CD4-positive, CD25-positive, alpha-beta regulatory T cell (primary cell): ENCODE data around the gene HSBP1L1. TPM values are rescaled to one million over a fixed set of nuclear protein-coding genes. Genes with fewer than 3 reads are reported as not detected.
"Not testable (repeated sequence)": the region's sequence is repeated elsewhere in the genome, so short reads cannot be mapped to it uniquely, and the experiment has no call there.

ENCODE experiments used
- ATAC-seq, 2 donors: fragments of 150-1000 bp; cut with Tn5 transposase; one replicate each; pipeline ENCODE4 v1.10.0; 2021; ENCODE audit warnings: low read depth in 2 of 2, moderate number of reproducible peaks in 2 of 2, moderate library complexity in 1 of 2
- DNase-seq, 3 donors: peaks; one replicate each; pipeline versions ENCODE4 v3.0.0 to v3.0.0-alpha.2; 2012 to 2022; ENCODE audit warnings: mixed read lengths in 1 of 3
- H3K27ac ChIP-seq: one replicate; pipeline ENCODE4 v1.7.0; 2013; ENCODE audit warnings: mild to moderate bottlenecking, low read length; ENCODE audit not compliant: insufficient read depth, poor library complexity, severe bottlenecking
- H3K27me3 ChIP-seq: one replicate; pipeline ENCODE4 v1.7.0; 2013; ENCODE audit warnings: low read length; ENCODE audit not compliant: control insufficient read depth, insufficient read depth
- H3K36me3 ChIP-seq: one replicate; pipeline ENCODE4 v1.7.0; 2013; ENCODE audit warnings: mild to moderate bottlenecking, low read length, moderate library complexity; ENCODE audit not compliant: control insufficient read depth, insufficient read depth
- H3K4me1 ChIP-seq: 2 replicates; pipeline ENCODE4 v1.7.0; 2013; ENCODE audit warnings: mild to moderate bottlenecking, low read length; ENCODE audit not compliant: insufficient read depth, control insufficient read depth, poor library complexity, severe bottlenecking
- H3K4me3 ChIP-seq: one replicate; pipeline ENCODE4 v1.7.0; 2013; ENCODE audit warnings: low read depth, mild to moderate bottlenecking, low read length, moderate library complexity
- H3K9me3 ChIP-seq, 2 experiments: 1 replicate in 1 of 2; 2 replicates in 1 of 2; pipeline ENCODE4 v1.7.0; 2013; ENCODE audit warnings: low read length in 2 of 2, mild to moderate bottlenecking in 1 of 2, moderate library complexity in 1 of 2; ENCODE audit not compliant: control insufficient read depth in 2 of 2
- H3K27ac Mint-ChIP-seq, 3 donors: one replicate each; pipeline ENCODE4 v1.8.0; 2020 to 2022; ENCODE audit warnings: mild to moderate bottlenecking in 3 of 3, mixed read lengths in 3 of 3, moderate library complexity in 2 of 3
- H3K27me3 Mint-ChIP-seq: one replicate; pipeline ENCODE4 v1.8.0; 2022; ENCODE audit warnings: mild to moderate bottlenecking, mixed read lengths
- H3K36me3 Mint-ChIP-seq: one replicate; pipeline ENCODE4 v1.8.0; 2020; ENCODE audit warnings: mixed read lengths
- H3K4me1 Mint-ChIP-seq, 4 donors: one replicate each; pipeline ENCODE4 v1.8.0; 2020 to 2022; ENCODE audit warnings: mixed read lengths in 4 of 4, mild to moderate bottlenecking in 1 of 4
- H3K4me3 Mint-ChIP-seq, 4 donors: one replicate each; pipeline ENCODE4 v1.8.0; 2020 to 2022; ENCODE audit warnings: mild to moderate bottlenecking in 4 of 4, mixed read lengths in 4 of 4, moderate library complexity in 3 of 4
- H3K9me3 Mint-ChIP-seq, 7 donors: one replicate each; pipeline ENCODE4 v1.8.0; 2020 to 2022; ENCODE audit warnings: mixed read lengths in 7 of 7, mild to moderate bottlenecking in 3 of 7, moderate library complexity in 2 of 7
- polyA plus RNA-seq, 4 donors: library from polyadenylated mRNA; unstranded; fragments of 300-500 nt; fragmentation: Illumina TruSeq; gene quantifications; one replicate each; pipeline ENCODE4 v1.2.3, GENCODE V29; 2021
- total RNA-seq: library from RNA; stranded (reverse); gene quantifications from one replicate; pipeline ENCODE4 v1.2.3, GENCODE V29; 2022

Gene HSBP1L1
- total and polyA plus RNA-seq, 5 donors from 2014 or later, result 5.2 to 27.6 (median 10.5) TPM

DNA sequence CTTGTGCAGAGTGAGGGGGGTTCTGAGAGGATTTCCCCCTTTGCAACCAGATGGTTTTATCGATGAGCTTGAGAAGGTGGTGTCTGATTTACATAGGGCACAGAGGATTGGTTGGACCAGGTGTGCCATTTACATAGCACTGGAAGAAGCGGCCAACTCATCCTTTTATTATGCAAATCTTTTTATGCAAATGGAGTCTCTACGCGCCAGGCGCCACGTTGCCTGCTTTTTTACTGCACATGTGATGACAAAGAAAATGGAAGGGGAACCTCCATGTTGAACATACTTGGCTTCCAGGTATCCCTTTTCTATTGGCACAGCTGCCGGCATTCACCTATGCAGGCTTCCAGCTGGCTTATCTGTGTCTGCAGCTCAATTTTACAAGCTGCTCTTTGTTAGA is 42.3 kb downstream of the HSBP1L1 start:
- Histone ChIP-seq H3K27ac (no peak overlapping the region), H3K36me3 (no peaks in the 10 kb centered on the region), H3K9me3 (no peaks in the 10 kb centered on the region), H3K4me1 (no peaks in the 10 kb centered on the region), H3K4me3 (no peak overlapping the region), H3K27me3 (no peaks in the 10 kb centered on the region)
- peaks cover under 1 to 14% (median 3%) of the 10 kb centered on the region in 7 donors for H3K9me3 Mint-ChIP-seq
- no peak overlapping the region for H3K4me3 Mint-ChIP-seq
- H3K27ac Mint-ChIP-seq, result peak overlapping the region in 1 of 3 donors; percentile 71
- H3K27me3 Mint-ChIP-seq, result peaks cover 11% of the 10 kb centered on the region
- H3K36me3 Mint-ChIP-seq, result no peaks in the 10 kb centered on the region
- ATAC-seq (no peak), DNase-seq (no peak)
- H3K4me1 Mint-ChIP-seq, result no peaks in the 10 kb centered on the region

DNA sequence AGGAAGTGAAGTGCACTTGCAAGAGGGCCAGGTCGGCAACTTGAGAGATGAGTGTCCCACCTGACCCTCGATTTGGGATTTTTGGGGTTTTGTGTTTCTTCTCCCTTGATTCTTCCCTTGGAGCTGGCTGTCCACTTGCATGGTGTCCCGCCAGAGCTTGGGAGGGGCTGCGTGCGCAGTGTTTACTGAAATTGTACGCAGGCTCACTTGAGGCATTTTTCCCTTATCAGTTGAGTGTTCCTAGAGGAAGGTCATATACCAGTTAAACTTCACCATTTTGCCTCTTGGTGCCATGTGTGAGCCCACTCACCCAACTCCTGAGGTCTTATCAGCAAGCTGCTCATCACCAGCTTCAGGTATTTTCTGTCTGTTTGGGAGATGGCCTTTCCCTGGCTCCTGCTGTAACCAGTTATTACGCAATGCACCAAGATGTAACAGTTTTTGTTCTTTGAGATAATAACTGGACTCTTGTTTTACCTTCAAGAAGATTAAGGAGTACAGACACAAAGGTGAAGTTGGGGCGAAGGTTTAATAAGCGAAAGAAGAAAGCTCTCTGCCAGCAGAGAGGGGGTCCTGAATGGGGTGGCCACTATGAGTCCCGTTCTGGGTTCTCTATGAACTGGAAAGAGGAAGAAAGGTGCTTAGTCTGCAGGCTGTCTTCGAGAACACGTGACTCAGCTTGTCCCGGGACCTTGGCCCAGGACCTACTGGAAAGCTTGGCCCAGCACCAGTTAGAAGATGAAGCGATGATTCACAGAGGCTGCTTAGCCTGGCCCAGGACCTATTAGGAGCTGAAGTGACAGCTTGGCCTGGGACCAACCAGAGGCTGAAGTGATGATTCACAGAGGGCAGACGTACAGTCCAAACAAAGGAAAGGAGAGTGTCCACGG is 45.5 kb downstream of the HSBP1L1 start:
- Mint-ChIP-seq H3K4me3 (no peak overlapping the region), H3K27ac (no peak overlapping the region), H3K27me3 (peaks cover 7% of the 10 kb centered on the region), H3K36me3 (peaks cover 4% of the 10 kb centered on the region), H3K9me3 (peaks cover 0 to 25% (median 7%) of the 10 kb centered on the region in 7 donors), H3K4me1 (no peaks in the 10 kb centered on the region)
- no peaks in the 10 kb centered on the region for H3K36me3 ChIP-seq
- peaks cover 0 to 11% of the 10 kb centered on the region in 2 experiments for H3K9me3 ChIP-seq
- no peaks in the 10 kb centered on the region for H3K27me3 ChIP-seq
- H3K4me1 ChIP-seq, result no peaks in the 10 kb centered on the region
- no peak for ATAC-seq
- DNase-seq, result no peak
- H3K4me3 ChIP-seq, result no peak overlapping the region
- H3K27ac ChIP-seq, result no peak overlapping the region

DNA sequence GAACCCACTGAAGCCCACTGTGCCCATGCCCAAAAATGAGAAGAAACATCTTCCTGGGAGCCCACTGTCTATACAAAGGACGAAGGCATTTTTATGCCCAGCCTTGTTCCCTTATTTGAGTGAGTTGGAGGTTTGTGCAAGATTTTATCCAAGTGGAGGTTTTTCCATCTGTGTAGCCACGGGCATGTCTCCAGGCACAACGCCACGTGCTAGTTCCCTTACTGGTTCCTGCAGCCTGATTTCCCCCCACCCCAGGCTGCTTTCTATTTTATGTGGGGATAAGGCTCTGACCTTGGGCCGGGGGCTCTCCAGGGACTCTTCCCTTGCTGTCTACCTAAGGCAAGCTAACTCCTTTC is 46.1 kb downstream of the HSBP1L1 start:
- Histone ChIP-seq H3K27me3 (no peaks in the 10 kb centered on the region), H3K4me1 (no peaks in the 10 kb centered on the region), H3K27ac (no peak overlapping the region), H3K9me3 (peaks cover 0 to 11% of the 10 kb centered on the region in 2 experiments), H3K4me3 (no peak overlapping the region), H3K36me3 (no peaks in the 10 kb centered on the region)
- Mint-ChIP-seq H3K9me3 (peaks cover 0 to 25% (median 9%) of the 10 kb centered on the region in 7 donors), H3K27ac (no peak overlapping the region), H3K36me3 (peaks cover 4% of the 10 kb centered on the region), H3K4me3 (no peak overlapping the region), H3K27me3 (peaks cover 3% of the 10 kb centered on the region), H3K4me1 (no peaks in the 10 kb centered on the region)
- ATAC-seq (no peak), DNase-seq (no peak)

DNA sequence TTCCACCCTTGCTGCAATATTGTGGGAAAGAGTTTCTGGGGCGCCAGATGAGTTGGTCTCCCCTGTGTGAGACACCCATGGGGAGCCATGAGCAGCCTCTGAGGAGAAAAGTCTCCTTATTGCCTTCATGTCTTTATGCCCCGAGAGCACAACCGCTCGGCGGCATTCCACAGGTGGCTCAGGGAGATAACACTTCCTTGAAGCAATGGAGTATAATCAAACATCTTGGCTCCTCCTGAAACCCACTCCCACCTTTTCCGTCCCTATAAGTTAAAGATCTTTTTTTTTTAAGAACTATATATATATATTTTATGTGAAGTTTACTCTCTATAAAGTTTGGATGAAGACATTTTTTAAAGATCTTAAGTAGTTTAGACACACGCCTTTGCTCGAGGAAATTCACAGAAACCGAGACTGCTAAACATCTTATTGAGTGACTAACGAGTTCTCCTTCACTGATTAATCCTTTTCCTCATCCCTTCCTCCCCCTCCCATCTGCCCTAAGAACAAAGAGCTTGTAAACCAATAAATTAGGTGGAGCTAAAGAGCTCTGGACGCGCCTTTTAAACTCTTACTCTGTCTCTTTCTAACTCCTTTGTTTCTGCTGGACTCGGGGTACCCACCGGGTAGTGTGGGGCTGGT is 47.2 kb downstream of the HSBP1L1 start:
- not testable (repeated sequence) for H3K4me3 Mint-ChIP-seq, H3K36me3 ChIP-seq, H3K4me1 Mint-ChIP-seq, H3K27ac Mint-ChIP-seq, H3K27me3 ChIP-seq, H3K4me1 ChIP-seq, ATAC-seq, H3K27ac ChIP-seq, H3K27me3 Mint-ChIP-seq, H3K4me3 ChIP-seq, DNase-seq, H3K36me3 Mint-ChIP-seq
- H3K9me3 ChIP-seq, result peaks cover 0 to 11% of the 10 kb centered on the region in 2 experiments
- peaks cover 0 to 25% (median 10%) of the 10 kb centered on the region in 7 donors for H3K9me3 Mint-ChIP-seq

DNA sequence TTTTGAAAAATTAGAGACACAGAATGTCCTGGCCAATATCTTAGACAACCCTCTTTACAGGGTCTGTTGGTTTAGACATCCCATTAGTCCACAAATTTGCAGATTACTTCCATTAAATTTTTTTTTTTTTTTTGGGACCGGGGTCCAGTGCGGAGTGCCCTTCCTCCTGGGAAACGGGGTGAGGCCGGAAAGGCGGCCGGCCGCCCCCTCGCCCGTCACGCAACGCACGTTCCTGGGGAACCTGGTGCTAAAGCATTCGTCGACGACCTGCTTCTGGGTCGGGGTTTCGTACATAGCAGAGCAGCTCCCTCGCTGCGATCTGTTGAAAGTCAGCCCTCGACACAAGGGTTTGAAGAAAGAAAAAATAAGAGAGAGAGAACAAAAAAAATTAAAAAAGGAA is 48.3 kb downstream of the HSBP1L1 start:
- Mint-ChIP-seq H3K36me3 (peaks cover 4% of the 10 kb centered on the region), H3K9me3 (peaks cover 0 to 25% (median 10%) of the 10 kb centered on the region in 7 donors), H3K27ac (no peak overlapping the region), H3K4me3 (no peak overlapping the region), H3K4me1 (no peaks in the 10 kb centered on the region), H3K27me3 (no peaks in the 10 kb centered on the region)
- DNase-seq (no peak), ATAC-seq (no peak)
- no peaks in the 10 kb centered on the region for H3K36me3 ChIP-seq
- no peaks in the 10 kb centered on the region for H3K27me3 ChIP-seq
- no peak overlapping the region for H3K27ac ChIP-seq
- no peaks in the 10 kb centered on the region for H3K4me1 ChIP-seq
- H3K4me3 ChIP-seq, result no peak overlapping the region
- peaks cover 0 to 11% of the 10 kb centered on the region in 2 experiments for H3K9me3 ChIP-seq

Other genes starting within 250 kb of the HSBP1L1 start
- not detected for gene KCNG2, start 166.7 kb upstream of the HSBP1L1 start, total RNA-seq
- gene KCNG2, start 166.7 kb upstream of the HSBP1L1 start, polyA plus RNA-seq, result not detected
- 49.6 TPM for gene SLC66A2, start 13.0 kb upstream of the HSBP1L1 start, total RNA-seq
- gene SLC66A2, start 13.0 kb upstream of the HSBP1L1 start, polyA plus RNA-seq, result 10 to 100 TPM; 11.7 to 18.3 (median 14.2) TPM
- gene TXNL4A, start 23.9 kb downstream of the HSBP1L1 start, total RNA-seq, result 70.5 TPM
- gene TXNL4A, start 23.9 kb downstream of the HSBP1L1 start, polyA plus RNA-seq, result 100 to 1,000 TPM; 211 to 216 (median 214) TPM
- 13.6 TPM for gene RBFA, start 69.8 kb downstream of the HSBP1L1 start, total RNA-seq
- gene RBFA, start 69.8 kb downstream of the HSBP1L1 start, polyA plus RNA-seq, result 10 to 100 TPM in 2 of 4 donors, 1 to 10 TPM in 2; 7.5 to 10.4 (median 9.3) TPM
- 43.6 TPM for gene ADNP2, start 144.6 kb downstream of the HSBP1L1 start, total RNA-seq
- 1 to 10 TPM; 5.8 to 9.4 (median 8.6) TPM for gene ADNP2, start 144.6 kb downstream of the HSBP1L1 start, polyA plus RNA-seq